ENCODE measurements around the gene CNR2.
A peak's percentile ranks its signal among the peaks of the same experiment; 100 is the strongest.

- TF ChIP-seq POLR2AphosphoS5 (IDR thresholded peaks at IDR 0.05) (peak; percentile 98), CTCF (IDR thresholded peaks at IDR 0.05 in 8 of 11, conservative IDR thresholded peaks at IDR 0.05 in 3 of 11) (peak in 1 of 11 experiments; percentile 12)
These were observed 87.9 kb downstream of the CNR2 start, which contains the start of gene HMGCL for GRCh38 chr1:23825076-23825761.
